GM12878 (cell line): Measurements from ENCODE around the gene SNX32. TPM values are rescaled to one million over a fixed set of nuclear protein-coding genes. Genes with fewer than 3 reads are reported as not detected.

Experiments used
- ATAC-seq: fragments of 200-7000 bp; cut with Tn5 transposase; 3 replicates; pipeline ENCODE4 v1.9.1; 2020; ENCODE audit warnings: mild to moderate bottlenecking, moderate library complexity
- BruUV-seq: library from RNA; stranded (reverse); fragments of 400-500 nt; replicated peaks from 2 replicates; lab custom pipeline; 2021; lab: Mats Ljungman, UMichigan
- CTCF ChIA-PET: fragments of 300-600 bp; sonication (Branson Sonifier 250); formaldehyde crosslinking; extraction: SDS; loops from one replicate; lab custom pipeline; 2021; ENCODE audit warnings: inconsistent platforms; lab: Yijun Ruan, JAX
- POLR2A ChIA-PET: fragments of 350-600 bp; formaldehyde crosslinking; extraction: SDS; loops from one replicate; lab custom pipeline; 2021; ENCODE audit warnings: inconsistent platforms; lab: Charles Lee
- RAD21 ChIA-PET: fragments of 300-600 bp; sonication (Branson Sonifier 250); formaldehyde crosslinking; loops from one replicate; lab custom pipeline; 2023; ENCODE audit warnings: antibody characterized with exemption; ENCODE audit not compliant: unreplicated experiment; lab: Charles Lee
- SMC1A ChIA-PET: fragments of 300-600 bp; sonication (Branson Sonifier 250); formaldehyde crosslinking; loops from one replicate; lab custom pipeline; 2023; ENCODE audit not compliant: unreplicated experiment, uncharacterized antibody; lab: Charles Lee
- DNase-seq: peaks from one replicate; pipeline ENCODE4 v3.0.0-alpha.2; 2011; ENCODE audit warnings: low read depth, low spot score
- FAIRE-seq: peaks from 3 replicates; lab custom pipeline; 2011; peaks lifted over from hg19 to GRCh38; lab: Jason Lieb, UNC
- H2AFZ ChIP-seq: 2 replicates; pipeline ENCODE4 v1.6.0; 2011; ENCODE audit warnings: low read depth, low read length, control low read depth; ENCODE audit not compliant: control insufficient read depth
- H3K27ac ChIP-seq: 2 replicates; pipeline ENCODE4 v1.5.1; 2011; ENCODE audit warnings: control low read depth; ENCODE audit not compliant: control insufficient read depth, insufficient read depth
- H3K27me3 ChIP-seq, 2 experiments: replicated peaks in 1 of 2; 2 replicates each; pipeline versions ENCODE4 v1.6.0 to v1.6.1; 2011; ENCODE audit warnings: low read length in 1 of 2; ENCODE audit not compliant: control insufficient read depth in 2 of 2, insufficient read depth in 2 of 2
- H3K36me3 ChIP-seq, 2 experiments: 2 replicates each; pipeline ENCODE4 v1.5.1; 2011; ENCODE audit warnings: low read length in 1 of 2; ENCODE audit not compliant: control insufficient read depth in 2 of 2, insufficient read depth in 2 of 2
- H3K4me1 ChIP-seq: 2 replicates; pipeline ENCODE4 v1.6.1; 2011; ENCODE audit warnings: mild to moderate bottlenecking, low read length, moderate library complexity, mixed read lengths; ENCODE audit not compliant: control insufficient read depth, insufficient read depth
- H3K4me2 ChIP-seq: 2 replicates; pipeline ENCODE4 v1.6.0; 2011; ENCODE audit warnings: control low read depth; ENCODE audit not compliant: control insufficient read depth, insufficient read depth
- H3K4me3 ChIP-seq: fragments of 200-600 bp; sonication (generic); 2 replicates; pipeline ENCODE4 v1.5.1; 2016
- H3K79me2 ChIP-seq: 2 replicates; pipeline ENCODE4 v1.6.0; 2011; ENCODE audit warnings: low read length; ENCODE audit not compliant: control insufficient read depth, insufficient read depth
- H3K9ac ChIP-seq: 2 replicates; pipeline ENCODE4 v1.8.0; 2011; ENCODE audit warnings: low read length, control low read depth, mixed read lengths; ENCODE audit not compliant: control insufficient read depth, insufficient read depth
- H3K9me3 ChIP-seq: replicated peaks from 3 replicates; pipeline ENCODE4 v1.5.1; 2011; ENCODE audit warnings: mild to moderate bottlenecking, low read length; ENCODE audit not compliant: control insufficient read depth, insufficient read depth
- H4K20me1 ChIP-seq: 2 replicates; pipeline ENCODE4 v1.6.0; 2011; ENCODE audit not compliant: control insufficient read depth, insufficient read depth
- BCL11A ChIP-seq: IDR thresholded peaks from 2 replicates; pipeline ENCODE4 v1.6.1; 2011; ENCODE audit warnings: low read depth, low read length
- BCLAF1 ChIP-seq: fragments of 450-650 bp; IDR thresholded peaks from 2 replicates; pipeline ENCODE4 v1.6.1; 2017; ENCODE audit warnings: antibody characterized with exemption, mild to moderate bottlenecking, moderate library complexity
- BHLHE40 ChIP-seq, 2 experiments: fragments of 450-650 bp in 1 of 2; IDR thresholded peaks; 2 replicates each; pipeline ENCODE4 v1.6.1; 2011 to 2017; ENCODE audit warnings: low read depth in 2 of 2, borderline replicate concordance in 1 of 2, improper control_type of control experiment in 1 of 2, low read length in 1 of 2, mild to moderate bottlenecking in 1 of 2
- DPF2 ChIP-seq: fragments of 450-650 bp; IDR thresholded peaks from 2 replicates; pipeline ENCODE4 v1.6.1; 2017; ENCODE audit warnings: mild to moderate bottlenecking
- EZH2 ChIP-seq: IDR thresholded peaks from 2 replicates; pipeline ENCODE4 v1.6.1; 2012; ENCODE audit warnings: low read depth, mild to moderate bottlenecking, control low read depth, inconsistent platforms, low read length, borderline replicate concordance; ENCODE audit not compliant: control insufficient read depth
- FOXM1 ChIP-seq: IDR thresholded peaks from 2 replicates; pipeline ENCODE4 v1.6.1; 2012; ENCODE audit warnings: low read depth, mild to moderate bottlenecking, inconsistent platforms, low read length, moderate library complexity
- GATAD2B ChIP-seq: fragments of 450-650 bp; conservative IDR thresholded peaks from 2 replicates; pipeline ENCODE4 v1.6.1; 2017; ENCODE audit warnings: low read depth, mild to moderate bottlenecking, moderate library complexity
- IKZF1 ChIP-seq: fragments of 450-650 bp; conservative IDR thresholded peaks from 2 replicates; pipeline ENCODE4 v1.6.1; 2017; ENCODE audit warnings: antibody characterized with exemption, mild to moderate bottlenecking
- IRF4 ChIP-seq: IDR thresholded peaks from 2 replicates; pipeline ENCODE4 v1.6.1; 2011; ENCODE audit warnings: low read depth, low read length
- KAT2A ChIP-seq: conservative IDR thresholded peaks from 2 replicates; pipeline ENCODE4 v1.6.1; 2011; ENCODE audit warnings: low read depth, low read length; ENCODE audit not compliant: control insufficient read depth
- KLF5 ChIP-seq: fragments of 450-650 bp; IDR thresholded peaks from 2 replicates; pipeline ENCODE4 v1.6.1; 2014; ENCODE audit warnings: mild to moderate bottlenecking; ENCODE audit not compliant: partially characterized antibody
- LARP7 ChIP-seq: fragments of 450-650 bp; IDR thresholded peaks from 2 replicates; pipeline ENCODE4 v1.6.1; 2017; ENCODE audit warnings: mild to moderate bottlenecking
- MYC ChIP-seq: IDR thresholded peaks from 2 replicates; pipeline ENCODE4 v1.6.1; 2011; ENCODE audit warnings: mild to moderate bottlenecking, low read length, moderate library complexity, inconsistent platforms; ENCODE audit not compliant: insufficient read depth, insufficient replicate concordance, insufficient read length, severe bottlenecking
- NFYA ChIP-seq: IDR thresholded peaks from 2 replicates; pipeline ENCODE4 v1.6.1; 2011; ENCODE audit warnings: low read depth, mild to moderate bottlenecking, low read length, improper control_type of control experiment, borderline replicate concordance
- NFYB ChIP-seq: IDR thresholded peaks from 2 replicates; pipeline ENCODE4 v1.6.1; 2011; ENCODE audit warnings: low read depth, mild to moderate bottlenecking, low read length, improper control_type of control experiment, moderate library complexity; ENCODE audit not compliant: insufficient read depth
- NR2C2 ChIP-seq: IDR thresholded peaks from 2 replicates; pipeline ENCODE4 v1.6.1; 2011; ENCODE audit warnings: borderline replicate concordance, low read depth; ENCODE audit not compliant: control insufficient read depth, insufficient read length
- PAX5 ChIP-seq: IDR thresholded peaks from 2 replicates; pipeline ENCODE4 v1.6.1; 2011; ENCODE audit warnings: low read depth, low read length, borderline replicate concordance
- STAT3 ChIP-seq: IDR thresholded peaks from 2 replicates; pipeline ENCODE4 v1.6.1; 2011; ENCODE audit warnings: low read depth, low read length, improper control_type of control experiment
- SUZ12 ChIP-seq: fragments of 200-600 bp; sonication (generic); IDR thresholded peaks from one replicate; pipeline ENCODE4 v1.6.1; 2018; ENCODE audit warnings: antibody characterized with exemption, mild to moderate bottlenecking; ENCODE audit not compliant: unreplicated experiment
- TBL1XR1 ChIP-seq: IDR thresholded peaks from 2 replicates; pipeline ENCODE4 v1.6.1; 2012; ENCODE audit warnings: low read depth, low read length, improper control_type of control experiment
- WGBS: methylation state at CpG from one replicate; pipeline ENCODE4 v1.1.6; 2016; ENCODE audit warnings: low lambda C conversion rate; ENCODE audit not compliant: insufficient replicate concordance, insufficient coverage; ENCODE audit errors: missing lambda C conversion rate; 5-methylcytosine and 5-hydroxymethylcytosine counted together
- in situ Hi-C: fragments of 300-500 bp; cut with MboI; formaldehyde crosslinking; loops from 9 replicates; pipeline ENCODE4 v1.14.3; 2018; ENCODE audit warnings: mixed read lengths
- intact Hi-C: fragments of 100-400 bp; cut with micrococcal nuclease; formaldehyde crosslinking; loops from one replicate; pipeline ENCODE4 v1.14.2; 2022; ENCODE audit not compliant: unreplicated experiment
- polyA plus RNA-seq, 11 experiments: library from polyadenylated mRNA; depleted of rRNA in 4 of 11; unstranded in 6 of 11; stranded (reverse) in 5 of 11; fragments of >200 nt; fragmentation: Nextera tagmentation in 4 of 11; fragmentation: Illumina TruSeq in 1 of 11; extraction: Ambion mirVana in 4 of 11; extraction: Trizol in 1 of 11; gene quantifications; 1 replicate in 1 of 11; 2 replicates in 10 of 11; pipeline versions ENCODE4 v1.2.1 to v1.2.3, GENCODE V29; 2011 to 2016; ENCODE audit warnings: inconsistent platforms in 2 of 11, missing spikeins in 2 of 11, low read depth in 1 of 11
- total RNA-seq, 4 experiments: library from RNA; depleted of rRNA in 3 of 4; stranded (reverse); fragments of >200 nt in 3 of 4; fragmentation: Illumina TruSeq in 1 of 4; extraction: Trizol in 1 of 4; gene quantifications; 2 replicates each; pipeline versions ENCODE4 v1.2.1 to v1.2.3, GENCODE V29; 2013 to 2021

SNX32 gene
- total and polyA plus RNA-seq, 10 of the 15 experiments (the other 5 are each of a cell fraction or from before 2014, with no cell fraction given), result 0.04 to 1.5 (median 0.11) TPM; not detected in 1

- Histone ChIP-seq H3K4me1 (peaks cover 36% of the 10 kb centered on the region), H4K20me1 (no peaks in the 10 kb centered on the region), H3K9me3 (no peaks in the 10 kb centered on the region), H2AFZ (no peak within 1 kb of the TSS), H3K4me2 (peak within 1 kb of the TSS; percentile 69), H3K4me3 (peak within 1 kb of the TSS; percentile 41; the same call in 1 of the 2 replicates), H3K27ac (no peak within 1 kb of the TSS), H3K36me3 (no peaks in the 10 kb centered on the region), H3K9ac (no peak within 1 kb of the TSS), H3K79me2 (no peaks in the 10 kb centered on the region), H3K27me3 (peaks cover 11 to 12% of the 10 kb centered on the region in 2 experiments; a peak in 3 of 4 replicates)
- in situ Hi-C loops (no loop called here), intact Hi-C loops (no loop called here)
- WGBS, result 2% methylated on average over 60 of the region's 112 CpGs
- CTCF ChIA-PET, result no interaction called here
- RAD21 ChIA-PET, result interaction anchor here (1.5 to 2.8 kb wide), 2 partner anchors 31 to 149 kb away, joined by 4 to 9 read pairs; partner anchors contain the start of gene SIPA1
- DNase-seq (no peak), ATAC-seq (no peak), FAIRE-seq (no peak)
- POLR2A ChIA-PET, result interaction anchor here (1.2 to 5.8 kb wide), 2 partner anchors 16 to 103 kb away, joined by 3 to 27 read pairs; partner anchors contain the start of gene CCDC85B
- SMC1A ChIA-PET, result no interaction called here
- BruUV-seq, result no TSS peak
- no peak for TF ChIP-seq NR2C2
- no peak for TF ChIP-seq NFYA
- TF ChIP-seq IRF4, result no peak
- peak; percentile 49 for TF ChIP-seq IKZF1
- TF ChIP-seq PAX5, result no peak
- no peak for TF ChIP-seq LARP7
- TF ChIP-seq BHLHE40 (IDR thresholded peaks at IDR 0.05; ENCODE audit: borderline replicate concordance in 1 of 2, low read depth in 2 of 2, low read length in 1 of 2), result peak in 1 of 2 experiments; percentile 22; a peak in 1 of 4 replicates
- TF ChIP-seq KLF5, result no peak
- TF ChIP-seq MYC, result no peak
- no peak for TF ChIP-seq BCLAF1
- peak; percentile 94 for TF ChIP-seq SUZ12
- TF ChIP-seq DPF2, result peak; percentile 29
- 0 out of 2 replicates have a peak, but pooled peaks have one; percentile 8 for TF ChIP-seq GATAD2B
- TF ChIP-seq NFYB, result no peak
- peak; percentile 97; the same call in 1 of the 2 replicates for TF ChIP-seq EZH2
- no peak for TF ChIP-seq BCL11A
- TF ChIP-seq TBL1XR1, result no peak
- TF ChIP-seq FOXM1, result no peak
- no peak for TF ChIP-seq KAT2A
- TF ChIP-seq STAT3, result no peak
Measured at GRCh38 chr11:65786786-65787636, 46.8 kb upstream of the SNX32 start, which contains the start of gene OVOL1. Gene OVOL1 (plus strand): TSS chr11:65787063. CDS start chr11:65787374, 311 bp downstream.
